HG03439 (cell line): ENCODE measurements around the gene NFYC.

Experiments used
- ATAC-seq: cut with Tn5 transposase; IDR thresholded peaks from one replicate; pipeline ENCODE4 v1.9.1; 2021; ENCODE audit warnings: mild to moderate bottlenecking, moderate library complexity; ENCODE audit not compliant: unreplicated experiment

The NFYC gene

GRCh38 chr1:40794974-40795715 lies 103.6 kb downstream of the NFYC start:
- no peak for ATAC-seq

- no peak for ATAC-seq
Measured at GRCh38 chr1:40795811-40796586, 104.5 kb downstream of the NFYC start.

DNA sequence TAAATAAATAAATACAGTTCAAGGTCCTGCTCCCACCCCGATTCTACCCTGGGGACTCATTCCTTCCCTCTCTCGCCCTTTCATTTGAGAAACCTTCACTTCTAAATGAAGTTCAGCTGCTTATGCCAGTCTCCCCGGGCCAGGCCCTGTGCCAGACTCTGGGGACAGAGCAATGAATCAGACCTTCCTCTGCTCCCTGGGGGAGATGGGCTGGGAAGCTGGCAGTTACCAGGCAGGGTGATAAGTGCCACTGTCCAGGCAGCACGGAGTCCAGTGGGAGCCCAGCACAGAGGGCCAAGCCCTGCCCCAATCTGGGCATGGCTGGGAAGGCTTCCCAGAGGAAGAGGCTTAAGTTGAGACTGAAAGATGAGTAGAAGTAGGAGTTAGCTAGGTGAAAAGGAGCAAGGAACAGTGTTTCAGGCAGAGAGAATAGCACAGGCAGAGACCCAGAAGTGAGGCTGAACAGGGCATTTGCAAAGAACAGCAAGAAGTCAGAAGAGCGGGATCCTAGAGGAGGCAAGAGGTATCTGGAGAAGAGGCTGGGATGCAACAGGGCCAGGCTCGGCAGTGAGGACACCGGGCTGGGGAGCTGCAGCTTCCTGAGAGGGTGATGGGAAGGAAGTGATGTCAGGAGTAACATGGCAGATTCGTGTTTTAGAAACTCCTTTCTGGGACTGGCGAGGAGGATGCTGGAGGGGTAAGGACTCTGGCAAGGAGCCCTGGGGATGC lies 105.6 kb downstream of the NFYC start:
- ATAC-seq = no peak

DNA sequence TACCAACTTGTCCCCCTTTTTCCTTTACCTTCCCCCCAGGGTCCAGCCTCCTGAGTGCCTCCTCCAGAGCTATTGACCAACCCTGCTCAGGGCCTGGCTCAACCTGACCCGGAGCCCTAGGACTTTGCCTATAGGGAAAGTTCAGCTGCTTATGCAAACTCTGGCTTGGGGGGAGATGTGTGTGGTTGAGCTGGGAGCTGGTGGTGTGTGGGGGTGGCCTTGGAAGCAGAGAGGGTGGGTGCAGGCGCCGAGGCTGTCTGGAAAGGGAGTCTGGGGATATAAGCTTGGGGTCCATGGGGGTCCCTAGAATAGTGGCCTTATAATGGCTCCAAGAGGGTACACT lies 106.1 kb downstream of the NFYC start:
- ATAC-seq = no peak

- ATAC-seq = no peak
Measured at GRCh38 chr1:40798366-40799281, 107.1 kb downstream of the NFYC start.

- ATAC-seq = no peak
Measured at GRCh38 chr1:40799351-40799867, 107.9 kb downstream of the NFYC start.

- ATAC-seq = no peak
Measured at GRCh38 chr1:40801742-40802077, 110.2 kb downstream of the NFYC start.

GRCh38 chr1:40802078-40802741 lies 110.7 kb downstream of the NFYC start:
- ATAC-seq = peak; percentile 58

GRCh38 chr1:40802742-40803113 lies 111.2 kb downstream of the NFYC start:
- ATAC-seq = no peak

DNA sequence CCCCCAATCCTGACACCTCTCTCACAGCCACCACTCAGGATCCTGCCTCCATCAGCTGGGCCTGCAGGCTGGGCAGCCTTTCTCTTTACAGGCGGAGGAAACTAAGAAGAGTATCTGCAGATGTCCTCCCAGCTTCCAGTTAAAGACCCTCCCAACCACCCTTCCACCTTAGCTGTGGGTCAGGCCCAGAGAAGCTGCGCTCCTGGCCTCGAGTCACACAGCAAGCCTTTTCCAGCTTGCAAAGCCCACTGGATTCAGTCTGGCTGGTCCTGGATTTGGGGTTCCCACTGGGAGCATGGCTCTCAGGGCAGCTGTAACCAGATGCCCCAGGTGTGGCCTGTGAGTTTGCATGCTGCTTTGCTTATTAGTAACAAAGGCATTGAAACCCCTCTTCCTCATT lies 111.9 kb downstream of the NFYC start:
- no peak for ATAC-seq

- no peak for ATAC-seq
Measured at GRCh38 chr1:40803902-40804301, 112.4 kb downstream of the NFYC start.

- no peak for ATAC-seq
Measured at GRCh38 chr1:40806240-40806639, 114.7 kb downstream of the NFYC start.

DNA sequence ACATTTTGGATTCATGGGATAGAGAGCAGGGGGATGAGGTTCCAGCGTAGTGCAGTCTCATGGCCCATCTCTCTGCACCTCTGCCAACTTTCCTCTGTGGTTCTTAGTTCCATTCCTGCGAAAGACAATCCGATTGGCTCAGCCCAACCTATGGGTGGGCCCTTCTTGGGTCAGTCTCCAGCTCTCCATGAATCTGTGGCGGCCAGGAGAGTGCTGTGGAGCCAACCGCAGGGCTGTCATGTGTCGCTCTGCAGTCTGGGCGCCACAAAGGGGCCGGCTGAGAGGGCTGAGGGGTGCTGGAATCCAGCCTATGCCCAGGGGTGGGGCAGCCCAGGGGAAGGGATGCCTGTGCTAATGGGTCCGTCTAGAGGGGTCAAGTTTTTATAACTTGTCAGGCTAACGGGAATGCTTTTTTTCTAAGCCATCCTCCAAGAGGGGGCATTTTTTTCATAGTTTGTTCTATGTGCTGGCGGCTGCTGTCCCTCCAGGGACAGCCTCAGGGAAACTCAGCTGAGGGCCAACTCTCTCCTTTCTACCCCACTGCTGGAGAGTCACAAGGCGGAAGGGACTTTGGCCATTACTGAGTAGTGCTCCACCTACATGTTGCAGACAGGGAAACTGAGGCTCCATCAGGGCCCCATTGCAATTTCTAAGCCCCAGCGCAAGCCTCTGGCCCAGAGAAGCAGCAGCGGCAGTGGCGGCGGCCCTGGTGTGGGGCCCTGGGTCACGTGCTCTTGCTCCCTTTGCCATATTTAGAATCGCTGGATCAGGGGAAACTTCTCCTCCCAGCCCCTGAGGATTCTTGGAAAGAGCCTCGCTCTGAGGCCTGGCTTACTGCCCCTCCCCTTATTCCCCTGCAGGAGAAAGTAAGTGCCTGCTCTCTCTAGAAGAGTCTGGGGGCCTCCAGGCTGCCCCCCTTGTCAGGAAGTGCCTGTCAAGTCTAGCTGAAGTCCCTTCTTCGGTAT lies 115.5 kb downstream of the NFYC start:
- no peak for ATAC-seq

GRCh38 chr1:40808002-40808401 lies 116.5 kb downstream of the NFYC start:
- no peak for ATAC-seq

DNA sequence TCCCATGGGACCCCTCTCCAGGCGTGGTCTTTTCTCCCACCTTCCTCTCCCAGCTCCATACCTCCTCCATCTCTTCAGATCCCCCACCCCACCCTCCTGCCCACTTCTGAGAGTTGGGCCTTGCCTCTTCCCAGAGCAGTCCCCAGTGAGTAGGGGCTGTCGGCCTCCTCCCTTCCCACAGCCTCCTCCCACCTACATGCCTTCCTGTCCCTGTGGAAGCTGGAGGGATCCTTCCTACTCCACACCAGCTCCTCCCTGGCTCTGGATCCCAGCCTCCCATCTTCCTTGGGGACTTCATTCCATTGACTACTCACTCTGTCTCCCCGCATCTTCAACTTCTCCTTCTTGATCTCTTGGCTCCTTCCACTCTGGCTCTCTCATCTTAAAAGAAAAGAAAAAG lies 116.9 kb downstream of the NFYC start:
- no peak for ATAC-seq

- no peak for ATAC-seq
Measured at GRCh38 chr1:40808909-40809308, 117.4 kb downstream of the NFYC start.

DNA sequence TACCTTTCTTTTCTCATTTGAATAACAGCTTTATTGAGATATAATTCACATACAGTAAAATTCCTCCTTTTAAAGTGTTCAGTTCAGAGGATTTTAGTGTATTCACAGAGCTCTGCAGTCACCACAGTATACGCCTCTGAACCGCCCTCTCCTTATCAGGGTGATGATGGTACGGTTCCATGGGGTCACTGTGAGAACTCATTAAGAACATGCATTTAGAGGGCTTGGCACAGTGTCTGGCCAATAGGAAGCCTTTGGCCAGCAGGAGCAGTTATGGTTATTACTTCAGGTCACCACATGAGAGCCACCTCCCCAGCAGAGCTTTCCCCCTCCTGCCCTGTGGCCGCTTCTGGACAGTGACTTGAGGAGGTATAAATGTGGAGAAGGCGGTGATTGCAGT lies 119.4 kb downstream of the NFYC start:
- no peak for ATAC-seq

- ATAC-seq = no peak
Measured at GRCh38 chr1:40815420-40815819, 123.9 kb downstream of the NFYC start.

- no peak for ATAC-seq
Measured at GRCh38 chr1:40817791-40818263, 126.3 kb downstream of the NFYC start.
